Adrenal gland (tissue), 5 donors: ENCODE results near the gene PKN3.

Source experiments
- POLR2A ChIP-seq, 2 donors: fragments of 450-650 bp; IDR thresholded peaks; one replicate each; pipeline ENCODE4 v1.6.1; 2017; ENCODE audit warnings: antibody characterized with exemption in 2 of 2, mild to moderate bottlenecking in 2 of 2, moderate library complexity in 1 of 2
- TF ChIP-seq, protein P1 (sequence below), 6 experiments: fragments of 450-650 bp in 4 of 6; fragments of 200-600 bp in 2 of 6; sonication (generic) in 1 of 6; IDR thresholded peaks; 1 replicate in 5 of 6; 2 replicates in 1 of 6; pipeline versions ENCODE4 v1.5.1 to v1.8.0; 2016 to 2021; ENCODE audit warnings: antibody characterized with exemption in 6 of 6, mild to moderate bottlenecking in 2 of 6, moderate library complexity in 1 of 6
- donor health status: DM: no; HTN: no; CAD: no.

DNA sequence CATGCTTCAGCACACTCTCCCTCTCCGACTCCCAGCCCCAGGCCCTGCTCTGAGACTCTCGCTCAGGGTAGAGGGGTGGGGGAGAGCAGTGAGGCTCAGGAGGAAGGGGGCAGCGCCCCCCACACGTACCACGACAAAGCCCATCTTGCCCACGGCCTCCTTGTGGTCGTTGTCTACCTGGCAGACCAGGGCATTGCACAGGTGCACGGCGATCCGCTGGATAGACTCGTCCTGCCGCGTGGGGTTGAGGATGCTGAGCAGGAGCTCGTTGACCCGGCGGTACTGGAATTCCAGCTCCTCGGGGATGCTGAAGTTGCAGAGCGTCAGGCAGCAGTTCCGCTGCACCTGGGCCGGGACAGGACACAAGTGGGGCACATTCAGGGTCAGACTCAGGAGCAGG lies 40.1 kb downstream of the PKN3 start:
- TF ChIP-seq, protein P1, sequence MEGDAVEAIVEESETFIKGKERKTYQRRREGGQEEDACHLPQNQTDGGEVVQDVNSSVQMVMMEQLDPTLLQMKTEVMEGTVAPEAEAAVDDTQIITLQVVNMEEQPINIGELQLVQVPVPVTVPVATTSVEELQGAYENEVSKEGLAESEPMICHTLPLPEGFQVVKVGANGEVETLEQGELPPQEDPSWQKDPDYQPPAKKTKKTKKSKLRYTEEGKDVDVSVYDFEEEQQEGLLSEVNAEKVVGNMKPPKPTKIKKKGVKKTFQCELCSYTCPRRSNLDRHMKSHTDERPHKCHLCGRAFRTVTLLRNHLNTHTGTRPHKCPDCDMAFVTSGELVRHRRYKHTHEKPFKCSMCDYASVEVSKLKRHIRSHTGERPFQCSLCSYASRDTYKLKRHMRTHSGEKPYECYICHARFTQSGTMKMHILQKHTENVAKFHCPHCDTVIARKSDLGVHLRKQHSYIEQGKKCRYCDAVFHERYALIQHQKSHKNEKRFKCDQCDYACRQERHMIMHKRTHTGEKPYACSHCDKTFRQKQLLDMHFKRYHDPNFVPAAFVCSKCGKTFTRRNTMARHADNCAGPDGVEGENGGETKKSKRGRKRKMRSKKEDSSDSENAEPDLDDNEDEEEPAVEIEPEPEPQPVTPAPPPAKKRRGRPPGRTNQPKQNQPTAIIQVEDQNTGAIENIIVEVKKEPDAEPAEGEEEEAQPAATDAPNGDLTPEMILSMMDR (IDR thresholded peaks at IDR 0.05): no peak
- TF ChIP-seq POLR2A (IDR thresholded peaks at IDR 0.05): no peak
